Fibroblast of pulmonary artery (primary cell): ENCODE measurements around the gene EFTUD2.

Source experiments
- DNase-seq: peaks from one replicate; pipeline ENCODE4 v3.0.0-alpha.2; 2010; ENCODE audit warnings: low read depth
- H3K4me3 ChIP-seq: replicated peaks from 2 replicates; pipeline ENCODE4 v1.5.1; 2011; ENCODE audit warnings: low read depth, mild to moderate bottlenecking, control low read depth, low read length, moderate library complexity
- TF ChIP-seq, protein P1 (sequence below): IDR thresholded peaks from 2 replicates; pipeline ENCODE4 v1.5.1; 2011; ENCODE audit warnings: mild to moderate bottlenecking, control low read depth, low read length, inconsistent platforms; ENCODE audit errors: missing control alignments

The EFTUD2 gene

DNA sequence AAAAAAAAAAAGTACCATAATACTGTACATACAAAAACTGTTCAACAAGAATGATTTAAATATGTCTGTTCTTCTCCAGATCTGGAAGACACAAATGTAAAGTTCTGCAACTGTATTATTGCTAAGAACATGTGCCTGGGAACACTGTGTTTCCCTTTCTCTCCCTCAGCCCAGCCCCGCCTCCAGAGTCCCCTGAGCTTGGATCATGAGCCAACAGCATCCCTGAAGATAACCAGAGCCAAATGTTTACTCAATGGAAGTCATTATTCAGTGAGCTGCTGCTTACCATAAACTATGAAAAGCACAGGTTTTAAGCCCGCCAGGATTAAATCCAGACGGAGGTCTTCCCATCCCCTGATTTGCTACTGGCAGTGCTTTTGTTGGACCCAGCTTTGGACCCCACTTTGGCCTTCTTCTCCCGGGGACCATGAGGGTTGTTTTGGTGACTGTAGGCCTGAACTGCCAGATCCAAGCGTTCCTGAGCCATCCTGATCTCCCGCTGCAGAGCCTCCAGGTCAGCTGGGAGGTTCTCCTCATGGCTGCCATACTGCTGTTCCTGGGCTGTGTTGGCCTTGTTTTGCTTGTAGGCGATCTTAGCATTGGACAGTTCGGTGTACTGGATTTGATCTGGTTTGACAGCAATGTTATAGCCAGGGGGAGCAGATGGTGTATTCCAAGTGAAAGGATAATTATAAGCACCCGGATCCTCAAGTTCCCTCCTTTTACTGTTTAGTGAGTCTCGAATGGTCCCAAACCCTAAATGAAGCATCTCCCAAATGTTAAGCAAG is 94.7 kb downstream of the EFTUD2 start:
- H3K4me3 ChIP-seq: no peak overlapping the region
- TF ChIP-seq, protein P1, sequence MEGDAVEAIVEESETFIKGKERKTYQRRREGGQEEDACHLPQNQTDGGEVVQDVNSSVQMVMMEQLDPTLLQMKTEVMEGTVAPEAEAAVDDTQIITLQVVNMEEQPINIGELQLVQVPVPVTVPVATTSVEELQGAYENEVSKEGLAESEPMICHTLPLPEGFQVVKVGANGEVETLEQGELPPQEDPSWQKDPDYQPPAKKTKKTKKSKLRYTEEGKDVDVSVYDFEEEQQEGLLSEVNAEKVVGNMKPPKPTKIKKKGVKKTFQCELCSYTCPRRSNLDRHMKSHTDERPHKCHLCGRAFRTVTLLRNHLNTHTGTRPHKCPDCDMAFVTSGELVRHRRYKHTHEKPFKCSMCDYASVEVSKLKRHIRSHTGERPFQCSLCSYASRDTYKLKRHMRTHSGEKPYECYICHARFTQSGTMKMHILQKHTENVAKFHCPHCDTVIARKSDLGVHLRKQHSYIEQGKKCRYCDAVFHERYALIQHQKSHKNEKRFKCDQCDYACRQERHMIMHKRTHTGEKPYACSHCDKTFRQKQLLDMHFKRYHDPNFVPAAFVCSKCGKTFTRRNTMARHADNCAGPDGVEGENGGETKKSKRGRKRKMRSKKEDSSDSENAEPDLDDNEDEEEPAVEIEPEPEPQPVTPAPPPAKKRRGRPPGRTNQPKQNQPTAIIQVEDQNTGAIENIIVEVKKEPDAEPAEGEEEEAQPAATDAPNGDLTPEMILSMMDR: no peak
- DNase-seq: no peak

DNA sequence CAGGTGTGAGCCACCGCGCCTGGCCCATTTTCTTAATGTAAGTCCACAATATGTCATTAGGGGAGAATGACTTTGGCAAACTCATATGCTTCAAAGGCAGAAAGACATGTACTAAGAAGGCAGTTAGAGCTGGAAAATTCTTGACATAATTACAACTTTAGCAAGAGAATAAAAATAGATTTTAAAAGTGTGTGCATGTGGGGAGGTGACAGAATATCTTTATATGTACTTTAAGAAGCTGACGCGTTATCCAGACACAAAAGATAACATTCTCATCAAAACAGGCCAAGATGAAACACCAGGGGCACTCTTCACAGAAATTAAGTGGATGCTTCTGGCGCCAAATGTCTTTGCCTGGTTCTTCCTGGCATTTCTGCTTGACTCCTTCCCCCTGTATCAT is 97.4 kb downstream of the EFTUD2 start:
- no peak overlapping the region for H3K4me3 ChIP-seq
- TF ChIP-seq, protein P1: no peak
- DNase-seq: no peak
